Stimulated activated CD4-positive, alpha-beta T cell treated with anti-CD3 and anti-CD28 coated beads, Interleukin-15, amount 100 ng/mL, for 1 hour (primary cell): ENCODE results near the gene TCTA.
"Not testable (repeated sequence)": the region's sequence is repeated elsewhere in the genome, so short reads cannot be mapped to it uniquely, and the experiment has no call there.

ENCODE experiments used
- DNase-seq, 2 donors: peaks; one replicate each; pipeline ENCODE4 v3.0.0-alpha.2; 2020; ENCODE audit warnings: low read depth in 1 of 2, low spot score in 1 of 2

TCTA gene, protein sequence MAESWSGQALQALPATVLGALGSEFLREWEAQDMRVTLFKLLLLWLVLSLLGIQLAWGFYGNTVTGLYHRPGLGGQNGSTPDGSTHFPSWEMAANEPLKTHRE

DNA sequence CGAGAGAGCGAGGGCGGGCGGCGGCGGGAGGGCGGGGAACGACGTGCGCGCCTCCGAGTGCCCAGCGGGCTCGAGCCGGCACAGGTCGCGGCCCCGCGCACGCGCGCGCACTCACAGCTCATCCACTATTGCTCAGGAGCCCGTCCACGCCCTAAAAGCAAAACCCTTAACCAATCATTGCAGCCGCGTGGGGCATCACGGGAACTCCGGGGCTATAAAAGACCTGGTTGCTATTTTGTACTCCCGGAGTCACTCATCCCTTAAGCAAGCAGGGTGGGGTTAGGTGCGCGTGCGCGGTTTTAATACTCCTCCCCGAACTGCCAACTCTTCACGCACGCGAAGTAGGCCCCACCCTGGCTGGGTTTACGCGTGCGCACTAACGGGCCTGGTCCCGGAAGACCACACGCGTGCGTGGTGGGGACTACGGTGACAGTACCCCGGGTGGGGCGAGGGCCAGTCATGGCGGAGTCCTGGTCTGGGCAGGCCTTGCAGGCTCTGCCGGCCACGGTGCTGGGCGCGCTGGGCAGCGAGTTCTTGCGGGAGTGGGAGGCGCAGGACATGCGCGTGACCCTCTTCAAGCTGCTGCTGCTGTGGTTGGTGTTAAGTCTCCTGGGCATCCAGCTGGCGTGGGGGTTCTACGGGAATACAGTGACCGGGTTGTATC, at the start of gene TCTA, which contains the start of gene RHOA:
Gene TCTA (plus strand): TSS at position 456 of the 664 bp plus-strand sequence. CDS start 4 bp downstream, at position 460.
Gene RHOA (minus strand): TSS at position 9 of the 664 bp plus-strand sequence. CDS start 36,387 bp downstream, outside the sequence.
- peak; percentile 97 to 99 for DNase-seq

DNA sequence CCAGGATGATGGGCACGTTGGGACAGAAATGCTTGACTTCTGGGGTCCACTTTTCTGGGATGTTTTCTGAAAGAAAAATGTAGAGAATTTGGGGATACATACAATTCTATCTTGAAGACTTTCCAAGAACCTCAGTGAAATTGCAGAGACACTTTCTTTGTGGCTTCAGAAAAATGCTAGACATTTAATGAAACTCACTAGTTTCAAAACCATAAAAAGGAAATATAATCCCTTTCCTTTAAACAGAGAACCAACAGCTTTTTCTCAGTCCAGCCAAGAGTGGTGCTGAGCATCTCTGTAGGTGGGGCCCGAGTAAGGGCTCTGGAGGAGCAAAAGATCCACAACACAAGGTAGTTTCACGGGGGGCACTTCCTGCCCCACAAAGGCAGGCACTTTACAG, 49.7 kb upstream of the TCTA start:
- no peak for DNase-seq

DNA sequence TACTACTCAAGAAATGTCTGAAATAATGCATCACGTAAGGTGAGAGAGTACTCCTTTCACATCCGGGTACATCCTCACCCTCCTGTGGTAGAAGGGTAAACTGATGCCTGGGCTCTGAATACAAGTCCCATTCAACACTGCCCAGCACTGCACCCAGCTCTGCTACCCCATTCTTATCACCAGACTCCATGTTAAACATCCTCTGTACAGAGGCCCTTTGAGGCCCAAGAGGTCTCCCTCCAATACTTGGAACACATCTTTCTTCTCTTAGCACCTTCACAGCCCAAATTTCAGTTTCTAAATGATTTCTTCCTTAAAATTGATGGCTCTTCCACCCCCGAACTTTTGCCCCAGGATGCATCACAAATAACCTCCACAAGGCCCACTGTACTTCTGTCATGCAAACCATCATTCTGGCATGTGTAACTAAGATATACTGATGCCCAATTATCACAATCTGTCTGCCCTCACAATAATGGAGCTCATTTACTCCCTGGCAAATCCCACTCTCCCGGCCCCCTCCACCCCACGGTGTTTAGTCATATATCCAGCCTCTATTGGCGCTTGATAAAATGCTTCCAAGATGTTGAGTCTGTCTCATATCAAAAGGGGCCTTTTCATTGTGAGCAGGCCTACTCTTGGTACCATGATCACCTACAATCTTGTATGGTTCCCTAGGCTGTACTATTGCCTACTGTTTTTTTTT, 41.5 kb upstream of the TCTA start:
- no peak for DNase-seq

DNA sequence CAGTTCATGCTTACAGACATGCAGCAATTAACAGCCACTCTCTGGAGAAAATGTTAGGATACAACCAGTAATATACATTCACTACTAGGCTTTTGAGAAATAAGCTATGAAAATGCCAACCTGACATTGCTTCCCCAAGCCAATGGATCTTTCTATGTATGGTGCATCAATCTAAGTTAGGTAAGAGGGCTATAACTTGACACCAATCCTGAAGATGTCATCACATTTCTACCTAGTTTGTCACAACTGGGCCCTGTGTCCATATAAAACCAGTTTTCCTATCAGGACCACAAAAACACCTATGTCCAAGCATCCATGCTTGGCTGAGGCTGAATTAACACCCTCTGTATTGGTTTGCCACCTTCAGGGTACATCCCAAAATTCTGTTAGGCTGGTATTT, 40.3 kb upstream of the TCTA start:
- no peak for DNase-seq

DNA sequence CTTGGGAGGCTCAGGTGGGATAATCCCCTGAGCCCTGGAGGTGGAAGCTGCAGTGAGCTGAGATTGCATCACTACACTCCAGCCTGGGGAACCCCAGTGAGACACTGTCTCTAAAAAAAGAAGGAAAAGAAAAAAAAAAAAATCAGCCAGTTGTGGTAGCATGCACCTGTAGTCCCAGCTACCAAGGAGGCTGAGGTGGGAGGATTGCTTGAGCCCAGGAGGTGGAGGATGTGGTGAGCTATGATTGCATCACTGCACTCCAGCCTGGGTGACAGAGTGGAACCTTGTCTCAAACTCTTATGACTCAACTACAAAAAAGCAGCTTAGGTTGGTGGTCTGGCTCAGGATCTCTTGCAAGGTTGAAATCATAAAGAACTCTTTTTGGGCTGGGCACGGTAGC, 34.7 kb upstream of the TCTA start:
- DNase-seq: peak in 1 of 2 donors; percentile 6

DNA sequence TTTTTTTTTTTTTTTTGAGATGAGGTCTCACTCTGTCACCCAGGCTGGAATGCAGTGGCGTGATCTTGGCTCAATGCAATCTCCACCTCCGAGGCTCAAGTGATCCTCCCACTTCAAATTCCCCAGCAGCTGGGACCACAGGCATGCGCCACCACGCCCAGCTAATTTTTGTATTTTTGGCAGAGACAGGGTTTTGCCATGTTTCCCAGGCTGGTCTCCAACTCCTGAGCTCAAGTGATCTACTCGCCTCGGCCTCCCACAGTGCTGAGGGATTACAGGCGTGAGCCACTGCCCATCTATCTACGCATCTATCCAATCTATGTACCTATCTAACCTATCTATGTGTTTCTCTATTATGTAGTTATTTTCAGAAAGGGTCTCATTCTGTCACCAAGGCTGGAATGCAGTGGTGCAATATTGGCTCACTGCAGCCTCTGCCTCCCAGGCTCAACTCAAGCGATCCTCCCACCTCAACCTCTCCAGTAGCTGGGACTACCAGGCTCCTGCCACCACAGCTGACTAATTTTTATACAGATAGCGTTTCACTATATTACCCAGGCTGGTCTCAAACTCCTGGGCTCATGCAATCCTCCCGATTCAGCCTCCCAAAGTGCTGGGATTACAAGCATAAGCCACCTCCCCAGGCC, 33.9 kb upstream of the TCTA start:
- DNase-seq: no peak

DNA sequence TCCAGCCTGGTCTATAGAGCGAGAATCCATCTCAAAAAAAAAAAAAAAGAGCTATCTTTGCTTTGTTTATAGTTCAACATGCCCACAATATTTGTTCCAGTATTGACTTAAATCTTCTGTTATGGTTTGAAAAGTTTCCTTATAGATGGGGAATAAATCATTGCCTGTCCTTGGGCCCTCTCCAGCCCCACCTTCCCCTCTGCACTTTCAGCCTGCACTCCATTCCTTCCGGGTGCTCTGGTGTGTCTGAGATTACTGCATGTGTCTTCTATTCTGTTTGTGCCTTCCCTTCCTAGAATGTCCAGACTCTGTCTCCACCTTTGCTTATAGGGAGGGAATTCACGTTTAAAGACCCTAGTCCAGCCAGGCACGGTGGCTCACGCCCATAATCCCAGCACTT, 28.8 kb upstream of the TCTA start:
- DNase-seq: no peak

DNA sequence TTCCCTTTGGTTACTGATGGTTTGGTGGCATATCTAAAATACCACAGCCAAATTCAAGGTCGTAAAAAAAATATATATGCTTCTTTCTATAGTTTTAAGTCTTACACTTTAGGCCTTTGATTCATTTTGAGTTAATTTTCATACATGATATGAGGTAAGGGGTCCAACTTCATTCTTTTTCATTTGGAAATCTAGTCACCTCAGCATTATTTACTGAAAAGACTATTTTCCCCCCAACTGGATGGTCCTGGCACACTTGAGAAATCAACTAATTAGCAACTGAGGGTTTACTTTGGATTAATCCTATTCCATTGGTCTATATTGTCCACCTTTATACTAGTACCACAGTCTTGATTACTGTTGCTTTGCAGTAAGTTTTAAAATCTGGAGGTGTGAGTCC, 26.6 kb upstream of the TCTA start:
- no peak for DNase-seq

DNA sequence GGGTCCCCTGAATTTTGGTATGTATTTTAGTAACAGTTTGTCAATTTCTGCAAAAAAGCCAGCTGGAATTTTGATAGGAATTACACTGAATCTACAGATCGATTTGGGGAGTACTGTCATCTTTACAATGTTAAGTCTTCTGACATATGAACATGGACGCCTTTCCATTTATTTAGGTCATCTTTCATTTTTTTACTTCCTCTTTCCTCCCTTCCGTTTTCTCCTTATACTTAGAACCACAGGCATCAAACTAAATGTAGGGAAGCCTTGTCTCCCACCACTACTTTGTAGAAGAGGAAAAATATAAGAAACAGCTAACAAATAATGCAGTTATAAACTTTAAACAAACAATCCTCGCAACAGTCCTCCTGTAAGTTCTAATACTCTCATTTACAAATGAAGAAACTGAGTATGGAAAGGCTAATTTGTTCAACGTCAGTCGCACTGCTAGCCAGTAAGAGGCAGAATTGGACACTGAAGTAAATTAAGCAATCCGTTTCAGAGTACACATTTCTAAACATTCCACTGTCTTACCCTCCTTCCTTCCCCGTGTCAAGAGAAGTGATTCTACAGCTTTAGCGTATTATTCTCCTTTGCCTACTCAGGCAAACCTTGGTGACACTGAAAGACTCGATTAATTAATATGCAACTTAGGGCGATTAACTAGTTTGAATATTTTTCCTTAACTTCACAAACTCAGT, 26.0 kb upstream of the TCTA start:
- no peak for DNase-seq

DNA sequence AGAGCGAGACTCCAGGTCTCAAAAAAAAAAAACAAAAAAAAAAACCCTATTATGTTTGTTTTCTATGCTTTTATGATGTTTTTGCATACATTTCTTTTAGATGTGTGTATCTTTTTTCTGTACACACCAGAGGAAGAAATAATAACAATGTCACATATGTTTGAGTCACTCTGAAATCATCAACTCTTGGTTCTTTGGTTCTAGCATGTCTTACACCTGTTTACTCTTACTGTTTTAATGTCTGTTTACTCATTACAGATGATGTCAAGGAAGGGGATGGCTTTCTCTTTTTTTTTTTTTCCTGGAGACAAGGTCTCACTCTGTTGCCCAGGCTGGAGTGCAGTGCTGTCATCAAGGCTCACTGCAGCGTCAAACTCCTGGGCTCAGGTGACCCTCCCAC, 24.5 kb upstream of the TCTA start:
- no peak for DNase-seq

DNA sequence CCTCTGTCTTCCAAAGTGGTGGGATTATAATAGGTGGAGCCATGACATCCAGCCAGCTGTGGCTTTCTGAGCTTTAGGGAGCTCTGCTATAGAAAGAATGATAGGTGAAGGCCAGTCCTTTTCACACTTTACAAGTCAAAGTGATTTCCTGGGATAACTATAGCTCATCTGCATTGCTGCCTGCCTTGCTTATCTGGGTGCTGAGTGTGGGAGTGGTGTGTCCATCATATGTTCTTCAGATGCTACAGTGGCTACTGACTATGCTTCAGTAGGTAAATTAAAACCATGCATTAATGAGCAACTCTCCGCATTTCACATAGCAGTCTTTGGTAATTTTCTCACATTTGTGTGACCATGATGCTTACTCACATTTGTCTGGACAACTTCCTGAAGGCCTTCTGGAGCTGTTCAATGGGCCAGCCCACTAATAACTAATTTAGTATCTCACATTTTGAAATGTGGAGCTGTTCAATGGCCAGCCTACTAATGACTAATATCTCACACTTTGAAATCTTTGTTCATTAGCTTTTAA, 23.9 kb upstream of the TCTA start:
- no peak for DNase-seq

DNA sequence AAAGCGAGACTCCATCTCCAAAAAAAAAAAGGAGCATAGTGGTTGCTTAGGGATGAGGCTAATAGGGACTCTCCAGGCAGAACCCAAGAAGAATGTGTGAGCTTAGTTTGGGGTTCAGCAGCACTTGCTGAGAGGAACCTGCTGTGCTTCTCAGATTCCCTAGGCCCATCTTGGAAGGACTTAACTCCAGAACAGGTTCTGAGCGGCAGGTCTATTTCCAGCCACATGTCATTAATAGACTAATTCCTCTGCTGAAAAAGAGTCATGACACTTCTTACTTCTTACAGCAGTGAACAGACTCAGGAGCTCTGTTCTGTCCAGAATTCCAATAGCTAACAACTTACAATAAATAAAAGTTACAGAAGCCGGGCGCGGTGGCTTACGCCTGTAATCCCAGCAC, 22.9 kb upstream of the TCTA start:
- no peak for DNase-seq

DNA sequence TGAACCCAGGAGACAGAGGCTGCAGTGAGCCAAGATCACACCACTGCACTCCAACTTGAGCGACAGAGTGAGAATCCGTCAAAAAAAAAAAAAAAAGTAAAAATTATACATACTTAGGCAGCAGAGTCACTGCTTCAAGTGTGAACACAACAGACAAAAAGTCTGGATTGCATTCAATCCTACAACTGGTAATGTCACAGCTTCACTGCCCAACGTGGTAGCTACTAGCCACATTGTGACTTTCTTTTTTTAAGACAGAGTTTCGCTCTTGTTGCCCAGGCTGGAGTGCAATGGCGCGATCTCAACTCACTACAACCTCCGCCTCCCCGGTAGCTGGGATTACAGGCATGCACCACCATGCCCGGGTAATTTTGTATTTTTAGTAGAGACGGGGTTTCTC, 20.9 kb upstream of the TCTA start:
- not testable (repeated sequence) for DNase-seq

DNA sequence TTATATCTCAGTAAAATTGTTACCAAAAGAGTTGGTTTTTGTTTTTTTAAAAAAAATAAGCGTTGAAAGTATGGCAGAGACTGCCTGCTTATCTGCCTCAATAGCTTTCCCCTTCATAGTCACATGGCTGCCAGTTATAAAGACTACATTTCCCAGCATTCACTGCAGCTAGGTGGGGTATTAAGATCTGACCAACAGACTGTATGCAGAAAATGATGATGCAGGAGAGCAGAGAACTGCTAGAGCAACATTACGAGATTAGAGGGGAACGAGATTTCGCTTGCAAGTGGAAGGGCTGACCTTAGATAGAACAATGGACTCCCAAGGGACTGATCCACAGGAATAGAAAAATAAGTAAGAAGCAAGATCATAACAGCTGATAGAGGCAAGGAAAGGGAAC, 14.8 kb upstream of the TCTA start:
- no peak for DNase-seq

DNA sequence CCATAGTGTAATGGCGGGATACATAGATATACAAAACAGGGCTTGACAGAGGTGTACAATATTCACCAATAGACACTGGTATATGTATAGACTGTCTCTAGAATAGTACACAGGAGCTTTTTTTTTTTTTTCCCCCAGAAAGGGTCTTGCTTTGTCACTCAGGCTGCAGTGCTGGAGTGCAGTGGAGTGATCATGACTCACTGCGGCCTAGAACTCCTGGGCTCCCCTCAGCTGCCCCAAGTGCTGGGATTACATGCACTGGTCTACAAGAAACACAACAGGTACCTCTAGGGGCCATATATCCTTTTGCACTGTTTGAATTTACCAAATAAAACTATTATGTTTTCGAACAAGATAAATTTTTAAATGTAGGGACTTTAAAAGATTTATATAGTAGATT, 12.8 kb upstream of the TCTA start:
- DNase-seq: no peak

DNA sequence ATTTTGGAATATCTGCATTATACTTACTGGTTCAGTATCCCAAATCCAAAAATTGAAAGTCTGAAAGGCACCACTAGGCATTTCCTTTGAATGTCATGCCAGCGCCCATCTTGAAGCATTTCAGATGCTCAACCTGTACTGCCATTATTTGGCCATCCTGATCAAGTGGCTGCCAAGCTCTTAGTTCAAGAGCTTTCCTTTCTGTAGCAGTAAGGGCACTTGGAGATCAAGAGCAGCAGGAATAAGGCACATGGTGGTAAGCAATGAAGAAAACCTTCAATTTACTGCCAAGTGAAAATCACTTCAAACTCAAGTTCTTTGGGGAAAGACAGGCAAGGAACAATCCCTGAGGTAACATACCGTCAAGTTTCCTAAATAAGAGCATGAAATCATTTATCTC, 10.5 kb upstream of the TCTA start:
- no peak for DNase-seq

DNA sequence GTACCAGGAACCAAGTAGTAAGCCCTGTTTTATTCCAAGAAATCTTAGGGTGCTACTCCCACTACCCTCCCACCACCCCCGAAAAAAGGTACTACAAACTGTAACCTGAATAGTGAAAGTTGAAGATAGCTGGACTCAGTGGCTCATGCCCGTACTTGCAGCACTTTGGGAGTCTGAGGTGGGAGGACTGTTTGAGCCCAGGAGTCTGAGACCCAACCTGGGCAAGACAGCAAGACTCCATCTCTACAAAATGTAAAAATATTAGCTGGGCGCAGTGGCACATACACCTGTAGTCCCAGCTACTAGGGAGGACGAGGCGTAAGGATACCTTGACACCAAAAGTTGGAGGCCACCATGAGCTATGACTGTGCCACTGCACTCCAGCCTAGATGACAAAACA, 8.3 kb upstream of the TCTA start:
- no peak for DNase-seq

DNA sequence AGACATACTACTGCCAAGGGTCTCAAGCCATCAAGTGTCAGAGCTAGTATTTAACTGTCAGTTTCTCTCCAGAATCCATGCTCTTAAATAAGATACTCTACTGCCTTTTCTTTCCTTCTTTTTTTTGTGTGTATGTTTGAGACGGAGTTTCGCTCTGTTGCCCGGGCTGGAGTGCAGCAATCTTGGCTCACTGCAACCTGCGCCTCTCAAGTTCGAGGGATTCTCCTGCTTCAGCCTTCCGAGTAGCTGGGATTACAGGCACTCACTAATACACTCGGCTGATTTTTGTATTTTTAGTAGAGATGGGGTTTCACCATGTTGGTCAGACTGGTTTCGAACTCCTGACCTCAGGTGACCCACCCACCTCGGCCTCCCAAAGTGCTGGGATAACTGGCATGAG, 6.7 kb upstream of the TCTA start:
- DNase-seq: not testable (repeated sequence)

DNA sequence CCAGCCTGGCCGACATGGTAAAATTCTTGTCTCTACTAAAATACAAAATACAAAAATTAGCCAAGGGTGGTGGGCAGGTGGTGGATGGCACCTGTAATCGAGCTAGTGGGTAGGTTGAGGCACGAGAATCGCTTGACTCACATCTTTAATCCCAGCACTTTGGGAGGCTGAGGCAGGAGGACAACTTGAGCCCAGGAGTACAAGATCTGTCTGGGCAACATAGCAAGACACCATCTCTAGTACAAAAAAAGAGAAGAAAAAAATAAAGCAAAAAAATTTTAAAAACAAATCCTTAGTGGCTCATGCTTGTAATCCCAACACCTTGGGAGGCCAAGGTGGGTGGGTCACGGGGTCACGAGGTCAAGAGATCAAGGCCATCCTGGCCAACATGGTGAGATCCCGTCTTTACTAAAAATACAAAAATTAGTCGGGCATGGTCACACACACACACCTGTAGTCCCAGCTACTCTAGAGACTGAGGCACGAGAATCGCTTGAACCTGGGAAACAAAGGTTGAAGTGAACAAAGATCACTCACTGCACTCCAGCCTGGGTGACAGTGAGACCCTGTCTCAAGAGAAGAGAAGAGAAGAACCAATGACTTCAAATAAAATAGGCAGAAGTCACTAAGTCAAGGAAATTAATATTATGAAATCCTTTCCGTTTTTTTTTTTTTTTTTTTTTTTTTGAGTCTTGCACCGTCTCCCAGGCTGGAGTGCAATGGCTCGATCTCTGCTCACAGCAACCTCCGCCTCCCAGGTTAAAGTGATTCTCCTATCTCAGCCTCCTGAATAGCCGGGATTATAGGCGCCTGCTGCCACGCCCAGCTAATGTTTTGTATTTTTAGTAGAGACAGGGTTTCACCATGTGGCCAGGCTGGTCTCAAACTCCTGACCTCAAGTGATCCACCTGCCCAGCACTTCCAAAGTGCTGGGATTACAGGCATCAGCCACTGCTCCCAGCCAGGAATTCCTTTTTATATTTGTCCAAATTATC, 5.4 kb upstream of the TCTA start:
- DNase-seq: no peak
